IMR-90 (cell line): ENCODE data around the gene CTBP2. TPM values are rescaled to one million over a fixed set of nuclear protein-coding genes. Genes with fewer than 3 reads are reported as not detected.
A peak's percentile ranks its signal among the peaks of the same experiment; 100 is the strongest.

Source experiments
- ATAC-seq: fragments of 200-7000 bp; cut with Tn5 transposase; 2 replicates; pipeline ENCODE4 v1.9.1; 2020; ENCODE audit warnings: low read depth, mild to moderate bottlenecking, moderate library complexity
- BruUV-seq: library from RNA; stranded (reverse); fragments of 400-500 nt; replicated peaks from 2 replicates; lab custom pipeline; 2021; lab: Mats Ljungman, UMichigan
- CTCF ChIA-PET: fragments of 300-600 bp; formaldehyde crosslinking; extraction: SDS; loops from one replicate; lab custom pipeline; 2021; ENCODE audit warnings: antibody characterized with exemption; lab: Yijun Ruan, JAX
- POLR2A ChIA-PET: fragments of 300-600 bp; sonication (Branson Sonifier 250); formaldehyde crosslinking; loops from one replicate; lab custom pipeline; 2022; ENCODE audit warnings: antibody characterized with exemption; ENCODE audit not compliant: unreplicated experiment; lab: Charles Lee
- DNase-seq: peaks from one replicate; pipeline ENCODE4 v3.0.0; 2013
- H2AFZ ChIP-seq: replicated peaks from 2 replicates; pipeline ENCODE3; 2013; ENCODE audit warnings: low read length, mild to moderate bottlenecking; ENCODE audit not compliant: poor library complexity
- H2AK5ac ChIP-seq: 2 replicates; pipeline ENCODE4 v1.6.1; 2013; ENCODE audit warnings: low read depth, low read length, inconsistent platforms
- H2AK9ac ChIP-seq: replicated peaks from 2 replicates; pipeline ENCODE3; 2013; ENCODE audit warnings: mild to moderate bottlenecking, low read depth, low read length, moderate library complexity; ENCODE audit not compliant: poor library complexity
- H2BK120ac ChIP-seq: 2 replicates; pipeline ENCODE4 v1.6.1; 2013; ENCODE audit warnings: low read depth, low read length, inconsistent platforms
- H2BK15ac ChIP-seq: 3 replicates; pipeline ENCODE4 v1.6.1; 2013; ENCODE audit warnings: low read depth, low read length, inconsistent platforms
- H2BK20ac ChIP-seq: 2 replicates; pipeline ENCODE4 v1.6.1; 2013; ENCODE audit warnings: low read depth, mild to moderate bottlenecking, inconsistent platforms, low read length, moderate library complexity
- H2BK5ac ChIP-seq: 2 replicates; pipeline ENCODE4 v1.6.1; 2013; ENCODE audit warnings: mild to moderate bottlenecking, low read depth, low read length, inconsistent platforms; ENCODE audit not compliant: poor library complexity, severe bottlenecking
- H3K14ac ChIP-seq: replicated peaks from 2 replicates; pipeline ENCODE4 v1.6.1; 2013; ENCODE audit warnings: low read depth, low read length, inconsistent platforms
- H3K18ac ChIP-seq: 2 replicates; pipeline ENCODE4 v1.6.1; 2013; ENCODE audit warnings: low read depth, low read length, control low read depth
- H3K23ac ChIP-seq: 2 replicates; pipeline ENCODE4 v1.6.1; 2013; ENCODE audit warnings: low read depth, low read length, inconsistent platforms
- H3K27ac ChIP-seq: 2 replicates; pipeline ENCODE4 v1.5.1; 2013; ENCODE audit warnings: mild to moderate bottlenecking, control low read depth, low read length; ENCODE audit not compliant: insufficient read depth
- H3K27me3 ChIP-seq: 2 replicates; pipeline ENCODE4 v1.6.1; 2013; ENCODE audit warnings: low read length; ENCODE audit not compliant: control insufficient read depth, insufficient read depth
- H3K36me3 ChIP-seq: 2 replicates; pipeline ENCODE4 v1.6.1; 2013; ENCODE audit warnings: low read length, mixed read lengths; ENCODE audit not compliant: control insufficient read depth, insufficient read depth
- H3K4ac ChIP-seq: 2 replicates; pipeline ENCODE4 v1.6.1; 2013; ENCODE audit warnings: low read depth, low read length, inconsistent platforms
- H3K4me1 ChIP-seq: 2 replicates; pipeline ENCODE4 v1.6.1; 2013; ENCODE audit warnings: low read length, mixed read lengths; ENCODE audit not compliant: control insufficient read depth, insufficient read depth
- H3K4me2 ChIP-seq: 2 replicates; pipeline ENCODE4 v1.6.1; 2013; ENCODE audit warnings: low read depth, mild to moderate bottlenecking, control low read depth, low read length, moderate library complexity
- H3K4me3 ChIP-seq: 2 replicates; pipeline ENCODE4 v1.5.1; 2013; ENCODE audit warnings: low read depth, mild to moderate bottlenecking, control low read depth, low read length, moderate library complexity; ENCODE audit not compliant: insufficient read depth
- H3K56ac ChIP-seq: 2 replicates; pipeline ENCODE4 v1.6.1; 2013; ENCODE audit warnings: low read length, inconsistent platforms; ENCODE audit not compliant: insufficient read depth; ENCODE audit errors: extremely low read depth
- H3K79me1 ChIP-seq, 2 experiments: 2 replicates each; pipeline ENCODE4 v1.6.1; 2013; ENCODE audit warnings: low read length in 2 of 2, inconsistent platforms in 1 of 2, low read depth in 1 of 2
- H3K9ac ChIP-seq: 2 replicates; pipeline ENCODE4 v1.6.1; 2013; ENCODE audit warnings: low read depth, low read length, control low read depth
- H3K9me1 ChIP-seq: 2 replicates; pipeline ENCODE4 v1.6.1; 2013; ENCODE audit warnings: low read length, inconsistent platforms; ENCODE audit not compliant: insufficient read depth
- H3K9me3 ChIP-seq: 2 replicates; pipeline ENCODE4 v1.6.1; 2013; ENCODE audit warnings: low read length; ENCODE audit not compliant: control insufficient read depth, insufficient read depth
- H4K20me1 ChIP-seq: 2 replicates; pipeline ENCODE4 v1.6.1; 2013; ENCODE audit warnings: low read length, inconsistent platforms; ENCODE audit not compliant: insufficient read depth
- H4K5ac ChIP-seq: 2 replicates; pipeline ENCODE4 v1.6.1; 2013; ENCODE audit warnings: mild to moderate bottlenecking, low read depth, low read length, control low read depth
- H4K8ac ChIP-seq, 2 experiments: 2 replicates each; pipeline ENCODE4 v1.6.1; 2013; ENCODE audit warnings: low read depth in 2 of 2, low read length in 2 of 2, control low read depth in 1 of 2, inconsistent platforms in 1 of 2
- H4K91ac ChIP-seq: 2 replicates; pipeline ENCODE4 v1.6.1; 2013; ENCODE audit warnings: low read depth, low read length, inconsistent platforms; ENCODE audit not compliant: insufficient read depth
- FOS ChIP-seq: fragments of 150-350 bp; IDR thresholded peaks from 2 replicates; pipeline ENCODE4 v1.6.1; 2016; ENCODE audit warnings: low read depth, low read length
- MXI1 ChIP-seq: IDR thresholded peaks from 2 replicates; pipeline ENCODE4 v1.6.1; 2012; ENCODE audit warnings: low read depth, mild to moderate bottlenecking, low read length, moderate library complexity, borderline replicate concordance
- WGBS, 2 experiments: methylation state at CpG; one replicate each; pipeline versions ENCODE4 v1.1.5 to v1.1.7; 2013; ENCODE audit warnings: missing lambda C conversion rate in 2 of 2; ENCODE audit not compliant: insufficient read length in 1 of 2; ENCODE audit errors: extremely low coverage in 2 of 2; 5-methylcytosine and 5-hydroxymethylcytosine counted together
- dilution Hi-C: fragments of 300-500 bp; cut with HindIII; formaldehyde crosslinking; loops from one replicate; pipeline ENCODE4 v1.14.3; 2018; ENCODE audit warnings: low sequenced_read_pairs; ENCODE audit not compliant: unreplicated experiment
- in situ Hi-C: fragments of 300-500 bp; cut with MboI; formaldehyde crosslinking; loops from 3 replicates; pipeline ENCODE4 v1.14.3; 2019; ENCODE audit warnings: low sequenced_read_pairs, inconsistent platforms, mixed read lengths
- intact Hi-C: fragments of 100-400 bp; cut with micrococcal nuclease; formaldehyde crosslinking; loops from 2 replicates; pipeline ENCODE4 v1.10.0; 2022
- polyA plus RNA-seq, 3 experiments: library from polyadenylated mRNA; depleted of rRNA; stranded (reverse); fragments of >200 nt; gene quantifications; 2 replicates each; pipeline ENCODE4 v1.2.3, GENCODE V29; 2012; ENCODE audit warnings: low replicate concordance in 1 of 3
- total RNA-seq: library from RNA; depleted of rRNA; stranded (reverse); fragments of >200 nt; gene quantifications from 2 replicates; pipeline ENCODE4 v1.2.3, GENCODE V29; 2012
- TF ChIP-seq, protein P1 (sequence below): fragments of 150-350 bp; IDR thresholded peaks from 2 replicates; pipeline ENCODE4 v1.6.1; 2017; ENCODE audit warnings: mild to moderate bottlenecking, antibody characterized with exemption, low read length, low read depth

Gene CTBP2
- total and polyA plus RNA-seq, 2 of the 4 experiments (the other 2 are of a cell fraction) = 81.0 to 86.6 TPM

DNA sequence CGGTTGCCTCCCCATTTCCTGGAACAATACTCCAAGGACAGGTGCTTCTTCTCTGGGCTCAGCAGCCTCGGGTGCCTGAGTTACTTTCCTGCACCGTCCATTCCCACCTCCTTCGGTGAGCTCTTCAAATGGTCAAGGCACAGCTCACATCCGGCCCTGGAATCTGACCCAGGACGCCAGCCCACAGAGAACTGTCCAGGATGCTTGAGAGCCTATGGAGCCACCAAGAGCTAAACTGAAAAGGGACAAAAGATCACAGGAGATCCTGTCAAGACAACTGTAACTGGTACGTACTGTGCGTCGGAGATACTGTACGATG lies 72.5 kb downstream of the CTBP2 start:
- ChIA-PET CTCF (no interaction called here), POLR2A (no interaction called here)
- TF ChIP-seq MXI1 = no peak
- TF ChIP-seq FOS = no peak
- TF ChIP-seq, protein P1, sequence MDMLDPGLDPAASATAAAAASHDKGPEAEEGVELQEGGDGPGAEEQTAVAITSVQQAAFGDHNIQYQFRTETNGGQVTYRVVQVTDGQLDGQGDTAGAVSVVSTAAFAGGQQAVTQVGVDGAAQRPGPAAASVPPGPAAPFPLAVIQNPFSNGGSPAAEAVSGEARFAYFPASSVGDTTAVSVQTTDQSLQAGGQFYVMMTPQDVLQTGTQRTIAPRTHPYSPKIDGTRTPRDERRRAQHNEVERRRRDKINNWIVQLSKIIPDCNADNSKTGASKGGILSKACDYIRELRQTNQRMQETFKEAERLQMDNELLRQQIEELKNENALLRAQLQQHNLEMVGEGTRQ = no peak
- no TSS peak for BruUV-seq
- dilution Hi-C loops (no loop called here), intact Hi-C loops (no loop called here), in situ Hi-C loops (no loop called here)
- H4K91ac ChIP-seq = 0 out of 2 replicates have a peak overlapping the region, but pooled peaks have one; percentile 10
- no peak overlapping the region; the same call in 1 of the 2 replicates for H2AK5ac ChIP-seq
- H3K9ac ChIP-seq = no peak overlapping the region
- H3K27ac ChIP-seq = no peak overlapping the region
- H4K20me1 ChIP-seq = peaks cover 45% of the 10 kb centered on the region
- no peak overlapping the region for H2BK5ac ChIP-seq
- WGBS, 2 experiments = 92% methylated on average over 10 of the region's 10 CpGs; no CpG with 5 or more reads in 1 of the 2 experiments
- no peaks in the 10 kb centered on the region for H3K27me3 ChIP-seq
- H3K4me3 ChIP-seq = no peak overlapping the region
- H2AFZ ChIP-seq = no peak overlapping the region
- ATAC-seq = no peak
- peaks cover 11% of the 10 kb centered on the region for H3K36me3 ChIP-seq
- peaks cover 40% of the 10 kb centered on the region for H3K4me1 ChIP-seq
- peak overlapping the region in 1 of 2 experiments; percentile 19; a peak in 1 of 4 replicates for H4K8ac ChIP-seq
- peak overlapping the region; percentile 31 for H2AK9ac ChIP-seq
- H3K56ac ChIP-seq = no peak overlapping the region
- H2BK20ac ChIP-seq = no peak overlapping the region
- DNase-seq = no peak
- H3K4ac ChIP-seq = 0 out of 2 replicates have a peak overlapping the region, but pooled peaks have one; percentile 9
- H3K9me3 ChIP-seq = no peaks in the 10 kb centered on the region
- H3K14ac ChIP-seq = 0 out of 2 replicates have a peak overlapping the region, but pooled peaks have one; percentile 44
- no peak overlapping the region for H3K18ac ChIP-seq
- peaks cover 60 to 85% of the 10 kb centered on the region in 2 experiments for H3K79me1 ChIP-seq
- H2BK120ac ChIP-seq = no peak overlapping the region
- H3K9me1 ChIP-seq = peaks cover 54% of the 10 kb centered on the region
- H2BK15ac ChIP-seq = no peak overlapping the region
- H3K23ac ChIP-seq = no peak overlapping the region
- H4K5ac ChIP-seq = no peak overlapping the region
- H3K4me2 ChIP-seq = no peak overlapping the region
